ENCODE results near the gene FLNB. TPM values are rescaled to one million over a fixed set of nuclear protein-coding genes. Genes with fewer than 3 reads are reported as not detected.

The FLNB gene
- total and polyA plus RNA-seq, 2 of the 13 experiments (the other 11 are each of a cell fraction or from before 2014, with no cell fraction given), result 106 to 130 TPM

DNA sequence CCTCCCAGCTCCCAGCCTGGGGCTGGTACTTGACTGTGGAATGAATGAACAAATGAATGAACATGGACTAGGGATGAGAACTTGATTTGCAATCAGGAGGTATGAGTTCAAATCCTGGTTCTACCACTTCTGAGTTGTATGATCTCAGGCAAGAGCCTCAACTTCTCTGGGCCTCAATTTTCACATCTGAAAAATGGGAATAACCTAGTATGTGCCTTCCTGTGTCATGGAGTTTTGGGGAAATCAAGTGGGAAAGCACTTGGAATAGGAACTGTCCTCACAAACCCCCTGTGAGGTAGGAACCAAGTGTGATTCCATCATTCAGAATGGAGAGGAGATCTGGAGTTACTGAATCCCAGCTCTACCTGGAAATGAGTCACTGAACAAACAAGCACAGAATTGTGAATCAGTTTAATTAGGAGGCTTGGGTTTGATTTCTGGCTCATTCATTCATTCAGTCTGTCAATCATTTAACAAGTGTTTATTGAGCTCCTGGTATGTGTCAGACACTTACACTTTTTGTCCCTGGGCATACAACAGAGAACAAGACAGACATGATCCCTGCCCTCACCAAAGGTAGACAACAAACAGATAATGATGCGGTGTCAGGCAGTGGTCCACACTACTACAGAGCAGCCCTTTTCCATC lies 172.8 kb downstream of the FLNB start (continued):
- TF ChIP-seq, protein P1, sequence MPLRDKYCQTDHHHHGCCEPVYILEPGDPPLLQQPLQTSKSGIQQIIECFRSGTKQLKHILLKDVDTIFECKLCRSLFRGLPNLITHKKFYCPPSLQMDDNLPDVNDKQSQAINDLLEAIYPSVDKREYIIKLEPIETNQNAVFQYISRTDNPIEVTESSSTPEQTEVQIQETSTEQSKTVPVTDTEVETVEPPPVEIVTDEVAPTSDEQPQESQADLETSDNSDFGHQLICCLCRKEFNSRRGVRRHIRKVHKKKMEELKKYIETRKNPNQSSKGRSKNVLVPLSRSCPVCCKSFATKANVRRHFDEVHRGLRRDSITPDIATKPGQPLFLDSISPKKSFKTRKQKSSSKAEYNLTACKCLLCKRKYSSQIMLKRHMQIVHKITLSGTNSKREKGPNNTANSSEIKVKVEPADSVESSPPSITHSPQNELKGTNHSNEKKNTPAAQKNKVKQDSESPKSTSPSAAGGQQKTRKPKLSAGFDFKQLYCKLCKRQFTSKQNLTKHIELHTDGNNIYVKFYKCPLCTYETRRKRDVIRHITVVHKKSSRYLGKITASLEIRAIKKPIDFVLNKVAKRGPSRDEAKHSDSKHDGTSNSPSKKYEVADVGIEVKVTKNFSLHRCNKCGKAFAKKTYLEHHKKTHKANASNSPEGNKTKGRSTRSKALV (CRISPR knock-in tag; IDR thresholded peaks at IDR 0.05), result 0 out of 2 replicates have a peak, but pooled peaks have one; percentile 49
- TF ChIP-seq FOXP1 (IDR thresholded peaks at IDR 0.05) (no peak), FOXP1 (CRISPR knock-in tag; IDR thresholded peaks at IDR 0.05) (peak; percentile 77), FOXO1 (CRISPR knock-in tag; IDR thresholded peaks at IDR 0.05) (peak; percentile 45; the same call in 1 of the 2 replicates), ZKSCAN8 (CRISPR knock-in tag; IDR thresholded peaks at IDR 0.05; ENCODE audit: borderline replicate concordance) (0 out of 2 replicates have a peak, but pooled peaks have one; percentile 13), SPEN (CRISPR knock-in tag; IDR thresholded peaks at IDR 0.05; ENCODE audit: low read depth) (no peak), MED1 (CRISPR knock-in tag; IDR thresholded peaks at IDR 0.05) (peak; percentile 73), CREB1 (IDR thresholded peaks at IDR 0.05) (no peak), CREB1 (CRISPR knock-in tag; IDR thresholded peaks at IDR 0.05) (0 out of 2 replicates have a peak, but pooled peaks have one; percentile 19), MEIS1 (CRISPR knock-in tag; IDR thresholded peaks at IDR 0.05; ENCODE audit: borderline replicate concordance) (peak; percentile 61; the same call in 1 of the 2 replicates), PHF20 (CRISPR knock-in tag; IDR thresholded peaks at IDR 0.05) (no peak), HDAC2 (CRISPR knock-in tag; IDR thresholded peaks at IDR 0.05) (0 out of 2 replicates have a peak, but pooled peaks have one; percentile 31), NFIC (IDR thresholded peaks at IDR 0.05; ENCODE audit: low read length) (peak; percentile 56; the same call in 1 of the 2 replicates)
- TF ChIP-seq, protein P2, sequence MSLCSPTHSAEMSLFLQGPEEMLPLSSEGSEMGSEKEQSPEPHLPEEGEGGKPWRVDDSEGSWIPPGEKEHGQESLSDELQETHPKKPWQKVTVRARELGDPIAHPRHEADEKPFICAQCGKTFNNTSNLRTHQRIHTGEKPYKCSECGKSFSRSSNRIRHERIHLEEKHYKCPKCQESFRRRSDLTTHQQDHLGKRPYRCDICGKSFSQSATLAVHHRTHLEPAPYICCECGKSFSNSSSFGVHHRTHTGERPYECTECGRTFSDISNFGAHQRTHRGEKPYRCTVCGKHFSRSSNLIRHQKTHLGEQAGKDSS (CRISPR knock-in tag; IDR thresholded peaks at IDR 0.05; ENCODE audit: borderline replicate concordance, low read depth), result 0 out of 2 replicates have a peak, but pooled peaks have one; percentile 26
- TF ChIP-seq, protein P3, sequence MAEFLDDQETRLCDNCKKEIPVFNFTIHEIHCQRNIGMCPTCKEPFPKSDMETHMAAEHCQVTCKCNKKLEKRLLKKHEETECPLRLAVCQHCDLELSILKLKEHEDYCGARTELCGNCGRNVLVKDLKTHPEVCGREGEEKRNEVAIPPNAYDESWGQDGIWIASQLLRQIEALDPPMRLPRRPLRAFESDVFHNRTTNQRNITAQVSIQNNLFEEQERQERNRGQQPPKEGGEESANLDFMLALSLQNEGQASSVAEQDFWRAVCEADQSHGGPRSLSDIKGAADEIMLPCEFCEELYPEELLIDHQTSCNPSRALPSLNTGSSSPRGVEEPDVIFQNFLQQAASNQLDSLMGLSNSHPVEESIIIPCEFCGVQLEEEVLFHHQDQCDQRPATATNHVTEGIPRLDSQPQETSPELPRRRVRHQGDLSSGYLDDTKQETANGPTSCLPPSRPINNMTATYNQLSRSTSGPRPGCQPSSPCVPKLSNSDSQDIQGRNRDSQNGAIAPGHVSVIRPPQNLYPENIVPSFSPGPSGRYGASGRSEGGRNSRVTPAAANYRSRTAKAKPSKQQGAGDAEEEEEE (CRISPR knock-in tag; IDR thresholded peaks at IDR 0.05; ENCODE audit: borderline replicate concordance), result no peak
- TF ChIP-seq, protein P4, sequence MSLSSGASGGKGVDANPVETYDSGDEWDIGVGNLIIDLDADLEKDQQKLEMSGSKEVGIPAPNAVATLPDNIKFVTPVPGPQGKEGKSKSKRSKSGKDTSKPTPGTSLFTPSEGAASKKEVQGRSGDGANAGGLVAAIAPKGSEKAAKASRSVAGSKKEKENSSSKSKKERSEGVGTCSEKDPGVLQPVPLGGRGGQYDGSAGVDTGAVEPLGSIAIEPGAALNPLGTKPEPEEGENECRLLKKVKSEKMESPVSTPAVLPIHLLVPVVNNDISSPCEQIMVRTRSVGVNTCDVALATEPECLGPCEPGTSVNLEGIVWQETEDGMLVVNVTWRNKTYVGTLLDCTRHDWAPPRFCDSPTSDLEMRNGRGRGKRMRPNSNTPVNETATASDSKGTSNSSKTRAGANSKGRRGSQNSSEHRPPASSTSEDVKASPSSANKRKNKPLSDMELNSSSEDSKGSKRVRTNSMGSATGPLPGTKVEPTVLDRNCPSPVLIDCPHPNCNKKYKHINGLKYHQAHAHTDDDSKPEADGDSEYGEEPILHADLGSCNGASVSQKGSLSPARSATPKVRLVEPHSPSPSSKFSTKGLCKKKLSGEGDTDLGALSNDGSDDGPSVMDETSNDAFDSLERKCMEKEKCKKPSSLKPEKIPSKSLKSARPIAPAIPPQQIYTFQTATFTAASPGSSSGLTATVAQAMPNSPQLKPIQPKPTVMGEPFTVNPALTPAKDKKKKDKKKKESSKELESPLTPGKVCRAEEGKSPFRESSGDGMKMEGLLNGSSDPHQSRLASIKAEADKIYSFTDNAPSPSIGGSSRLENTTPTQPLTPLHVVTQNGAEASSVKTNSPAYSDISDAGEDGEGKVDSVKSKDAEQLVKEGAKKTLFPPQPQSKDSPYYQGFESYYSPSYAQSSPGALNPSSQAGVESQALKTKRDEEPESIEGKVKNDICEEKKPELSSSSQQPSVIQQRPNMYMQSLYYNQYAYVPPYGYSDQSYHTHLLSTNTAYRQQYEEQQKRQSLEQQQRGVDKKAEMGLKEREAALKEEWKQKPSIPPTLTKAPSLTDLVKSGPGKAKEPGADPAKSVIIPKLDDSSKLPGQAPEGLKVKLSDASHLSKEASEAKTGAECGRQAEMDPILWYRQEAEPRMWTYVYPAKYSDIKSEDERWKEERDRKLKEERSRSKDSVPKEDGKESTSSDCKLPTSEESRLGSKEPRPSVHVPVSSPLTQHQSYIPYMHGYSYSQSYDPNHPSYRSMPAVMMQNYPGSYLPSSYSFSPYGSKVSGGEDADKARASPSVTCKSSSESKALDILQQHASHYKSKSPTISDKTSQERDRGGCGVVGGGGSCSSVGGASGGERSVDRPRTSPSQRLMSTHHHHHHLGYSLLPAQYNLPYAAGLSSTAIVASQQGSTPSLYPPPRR (CRISPR knock-in tag; IDR thresholded peaks at IDR 0.05; ENCODE audit: borderline replicate concordance), result peak; percentile 50; the same call in 1 of the 2 replicates
- TF ChIP-seq, protein P5, sequence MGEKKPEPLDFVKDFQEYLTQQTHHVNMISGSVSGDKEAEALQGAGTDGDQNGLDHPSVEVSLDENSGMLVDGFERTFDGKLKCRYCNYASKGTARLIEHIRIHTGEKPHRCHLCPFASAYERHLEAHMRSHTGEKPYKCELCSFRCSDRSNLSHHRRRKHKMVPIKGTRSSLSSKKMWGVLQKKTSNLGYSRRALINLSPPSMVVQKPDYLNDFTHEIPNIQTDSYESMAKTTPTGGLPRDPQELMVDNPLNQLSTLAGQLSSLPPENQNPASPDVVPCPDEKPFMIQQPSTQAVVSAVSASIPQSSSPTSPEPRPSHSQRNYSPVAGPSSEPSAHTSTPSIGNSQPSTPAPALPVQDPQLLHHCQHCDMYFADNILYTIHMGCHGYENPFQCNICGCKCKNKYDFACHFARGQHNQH (CRISPR knock-in tag; IDR thresholded peaks at IDR 0.05), result no peak
